Activated T-helper 9 cell treated with anti-CD3 and anti-CD28 coated beads, Interleukin-2, amount 50 U/mL, for 16 hours (primary cell): Measurements from ENCODE around the gene DCLK3.

Source experiments
- DNase-seq: peaks from one replicate; pipeline ENCODE4 v3.0.0-alpha.2; 2020; ENCODE audit warnings: low read depth

Gene DCLK3

DNA sequence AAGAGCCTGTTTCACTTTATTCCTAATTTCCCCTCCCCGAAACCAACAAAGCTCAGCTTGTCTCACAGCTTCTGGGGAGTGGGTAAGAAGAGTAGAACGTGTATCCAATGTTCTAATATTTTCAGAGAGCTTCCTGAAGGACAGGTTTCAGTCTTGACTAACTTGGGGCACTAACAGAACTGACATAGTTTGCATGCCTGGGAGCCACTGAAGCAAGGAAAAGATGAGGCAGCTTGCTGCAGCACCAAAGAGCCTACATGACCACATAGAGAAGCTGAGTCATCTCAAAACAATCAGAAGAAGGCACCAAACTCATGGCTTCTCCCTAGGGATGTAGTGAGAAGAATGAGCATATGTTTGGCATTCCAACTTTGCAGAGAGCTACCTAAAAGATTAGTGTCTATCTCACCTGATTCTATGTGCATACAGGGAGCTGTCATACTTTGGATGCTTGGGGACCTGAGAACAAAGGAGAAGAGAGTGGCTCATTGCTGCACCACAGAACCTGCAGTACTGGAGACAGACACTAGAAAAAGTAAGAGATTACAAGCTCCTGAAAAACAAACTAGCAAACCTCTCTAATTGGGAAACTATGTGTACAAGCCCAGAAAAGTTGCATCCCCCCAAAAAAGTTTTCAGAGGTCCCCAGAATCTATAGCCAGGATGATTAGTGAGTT is 86.9 kb downstream of the DCLK3 start:
- no peak for DNase-seq

DNA sequence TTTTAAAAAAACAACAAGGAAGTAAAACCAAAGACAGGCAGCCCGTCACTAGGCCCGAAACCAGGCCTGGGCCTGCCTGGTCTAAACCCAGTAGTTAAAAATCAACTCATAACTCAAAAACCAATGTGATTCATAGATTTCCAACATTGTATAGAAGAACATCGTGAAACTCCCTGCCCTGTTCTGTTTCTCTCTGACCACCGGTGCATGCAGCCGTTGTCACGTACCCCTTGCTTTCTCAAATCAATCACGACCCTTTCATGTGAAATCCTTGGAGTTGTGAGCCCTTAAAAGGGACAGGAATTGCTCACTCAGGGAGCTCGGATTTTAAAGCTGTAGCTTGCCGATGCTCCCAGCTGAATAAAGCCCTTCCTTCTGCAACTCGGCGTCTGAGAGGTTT is 89.5 kb downstream of the DCLK3 start:
- no peak for DNase-seq

- no peak for DNase-seq
Measured at GRCh38 chr3:36669764-36670163, 94.6 kb downstream of the DCLK3 start.

- no peak for DNase-seq
Measured at GRCh38 chr3:36666166-36666565, 98.2 kb downstream of the DCLK3 start.

- DNase-seq, result no peak
Measured at GRCh38 chr3:36663666-36664291, 100.6 kb downstream of the DCLK3 start.

DNA sequence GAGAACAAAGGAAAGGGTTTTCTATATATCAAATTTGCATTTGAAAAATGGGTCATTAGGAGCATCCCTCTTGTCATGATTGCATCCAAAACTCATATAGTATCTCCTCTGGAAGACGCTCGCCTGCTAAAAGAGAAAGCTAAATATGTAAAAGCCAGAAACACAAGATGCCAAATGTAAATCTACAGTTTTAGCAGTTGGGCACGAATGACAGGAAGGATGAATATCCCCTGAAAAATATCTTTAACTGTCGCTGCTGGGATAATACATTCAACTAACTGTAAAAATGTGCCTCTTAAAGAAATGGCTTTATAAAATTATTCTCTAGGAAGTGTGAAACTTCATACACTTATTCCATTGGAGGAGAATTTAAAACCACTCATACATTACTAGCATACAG is 101.7 kb downstream of the DCLK3 start:
- no peak for DNase-seq
